NT2/D1 (cell line): ENCODE results near the gene HECW1.

Source experiments
- DNase-seq: peaks from one replicate; pipeline ENCODE4 v3.0.0-alpha.2; 2011; ENCODE audit warnings: low read depth, low spot score
- H3K27me3 ChIP-seq: 2 replicates; pipeline ENCODE4 v1.6.0; 2011; ENCODE audit warnings: mild to moderate bottlenecking; ENCODE audit not compliant: insufficient read length, insufficient read depth
- H3K36me3 ChIP-seq: 2 replicates; pipeline ENCODE4 v1.6.1; 2011; ENCODE audit warnings: mild to moderate bottlenecking, low read length, mixed read lengths; ENCODE audit not compliant: insufficient read depth, insufficient read length
- H3K4me1 ChIP-seq: 2 replicates; pipeline ENCODE4 v1.5.1; 2011; ENCODE audit not compliant: insufficient read depth, insufficient read length
- H3K4me3 ChIP-seq: 2 replicates; pipeline ENCODE4 v1.5.1; 2011; ENCODE audit warnings: low read depth; ENCODE audit not compliant: insufficient read length
- H3K9ac ChIP-seq: 2 replicates; pipeline ENCODE4 v1.6.0; 2011; ENCODE audit warnings: low read depth; ENCODE audit not compliant: insufficient read length
- H3K9me3 ChIP-seq: 2 replicates; pipeline ENCODE4 v1.5.1; 2011; ENCODE audit warnings: mild to moderate bottlenecking, low read length; ENCODE audit not compliant: insufficient read depth
- SUZ12 ChIP-seq: IDR thresholded peaks from 2 replicates; pipeline ENCODE4 v1.6.1; 2011; ENCODE audit not compliant: insufficient read length, insufficient read depth; ENCODE audit errors: extremely low read depth
- YY1 ChIP-seq: IDR thresholded peaks from 2 replicates; pipeline ENCODE4 v1.6.1; 2011; ENCODE audit not compliant: insufficient read length, insufficient read depth
- ZNF274 ChIP-seq: IDR thresholded peaks from 2 replicates; pipeline ENCODE4 v1.6.1; 2011; ENCODE audit warnings: mild to moderate bottlenecking, low read depth, low read length

Gene HECW1

DNA sequence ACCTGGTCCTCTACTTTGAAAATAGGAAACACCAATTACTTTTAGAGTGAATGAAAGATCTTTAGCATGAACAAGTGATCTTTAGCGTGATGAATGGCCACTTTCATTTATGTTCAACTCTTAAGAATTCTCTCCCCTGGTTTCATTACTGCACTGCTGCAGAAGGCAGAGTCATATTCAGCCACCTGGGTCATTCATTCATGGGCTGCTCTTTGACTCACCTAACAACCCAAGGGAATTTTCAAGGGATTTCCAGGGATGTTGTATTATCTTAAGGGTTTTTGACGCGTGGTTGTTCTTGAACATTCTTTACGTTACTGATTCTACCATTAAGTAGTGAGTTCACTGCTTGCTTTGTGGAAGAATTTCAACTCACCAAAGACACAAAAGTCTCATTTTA, 383.1 kb downstream of the HECW1 start:
- no peak for DNase-seq
- TF ChIP-seq YY1 (no peak), SUZ12 (no peak), ZNF274 (no peak)

DNA sequence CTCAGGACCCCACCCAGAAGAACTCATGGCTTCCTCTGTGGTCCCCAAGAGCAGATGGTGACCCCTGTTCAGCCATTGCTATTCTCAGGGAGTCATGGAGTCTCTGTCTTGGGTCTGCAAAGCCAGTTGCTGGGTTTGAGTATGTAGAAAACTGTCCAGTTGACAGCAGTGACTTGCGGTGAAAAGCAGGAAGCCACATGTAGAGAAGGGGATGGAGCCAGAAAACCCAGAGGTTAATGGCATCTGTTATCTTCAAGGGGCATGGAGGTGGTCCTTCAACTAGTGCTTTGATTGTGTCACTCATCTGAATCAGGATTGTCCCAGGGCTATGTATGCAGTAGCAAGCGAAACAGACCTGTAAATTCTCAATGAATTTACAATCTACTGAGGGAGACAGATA, 384.1 kb downstream of the HECW1 start:
- H3K27me3 ChIP-seq = no peaks in the 10 kb centered on the region

More for the DNA sequence above, 383.1 kb downstream of the HECW1 start:
- Histone ChIP-seq H3K27me3 (no peaks in the 10 kb centered on the region), H3K9me3 (no peaks in the 10 kb centered on the region), H3K4me3 (no peak overlapping the region), H3K4me1 (no peaks in the 10 kb centered on the region), H3K36me3 (no peaks in the 10 kb centered on the region), H3K9ac (no peak overlapping the region)

GRCh38 chr7:43501870-43502269, 389.4 kb downstream of the HECW1 start:
- H3K4me1 ChIP-seq = no peaks in the 10 kb centered on the region
- H3K4me3 ChIP-seq = no peak overlapping the region
- no peak for DNase-seq
- no peaks in the 10 kb centered on the region for H3K9me3 ChIP-seq
- H3K9ac ChIP-seq = no peak overlapping the region
- TF ChIP-seq YY1 = no peak
- no peak for TF ChIP-seq SUZ12
- no peak for TF ChIP-seq ZNF274
- no peaks in the 10 kb centered on the region for H3K27me3 ChIP-seq
- H3K36me3 ChIP-seq = no peaks in the 10 kb centered on the region

More for the DNA sequence above, 384.1 kb downstream of the HECW1 start:
- H3K4me1 ChIP-seq = no peaks in the 10 kb centered on the region
- no peak overlapping the region for H3K4me3 ChIP-seq
- no peaks in the 10 kb centered on the region for H3K9me3 ChIP-seq
- no peak overlapping the region for H3K9ac ChIP-seq
- H3K36me3 ChIP-seq = no peaks in the 10 kb centered on the region
- no peak for DNase-seq
- no peak for TF ChIP-seq ZNF274
- no peak for TF ChIP-seq SUZ12

GRCh38 chr7:43502941-43503340, 390.5 kb downstream of the HECW1 start:
- no peaks in the 10 kb centered on the region for H3K27me3 ChIP-seq
- H3K36me3 ChIP-seq = no peaks in the 10 kb centered on the region
- no peak overlapping the region for H3K9ac ChIP-seq
- no peaks in the 10 kb centered on the region for H3K9me3 ChIP-seq
- H3K4me1 ChIP-seq = no peaks in the 10 kb centered on the region
- DNase-seq = no peak
- no peak overlapping the region for H3K4me3 ChIP-seq
- TF ChIP-seq SUZ12 = no peak
- TF ChIP-seq ZNF274 = no peak

GRCh38 chr7:43505412-43505811, 393.0 kb downstream of the HECW1 start:
- Histone ChIP-seq H3K4me3 (no peak overlapping the region), H3K9me3 (no peaks in the 10 kb centered on the region), H3K4me1 (no peaks in the 10 kb centered on the region), H3K27me3 (no peaks in the 10 kb centered on the region), H3K36me3 (no peaks in the 10 kb centered on the region), H3K9ac (no peak overlapping the region)
- no peak for DNase-seq
- TF ChIP-seq ZNF274 = no peak
- TF ChIP-seq YY1 = no peak
- TF ChIP-seq SUZ12 = no peak

DNA sequence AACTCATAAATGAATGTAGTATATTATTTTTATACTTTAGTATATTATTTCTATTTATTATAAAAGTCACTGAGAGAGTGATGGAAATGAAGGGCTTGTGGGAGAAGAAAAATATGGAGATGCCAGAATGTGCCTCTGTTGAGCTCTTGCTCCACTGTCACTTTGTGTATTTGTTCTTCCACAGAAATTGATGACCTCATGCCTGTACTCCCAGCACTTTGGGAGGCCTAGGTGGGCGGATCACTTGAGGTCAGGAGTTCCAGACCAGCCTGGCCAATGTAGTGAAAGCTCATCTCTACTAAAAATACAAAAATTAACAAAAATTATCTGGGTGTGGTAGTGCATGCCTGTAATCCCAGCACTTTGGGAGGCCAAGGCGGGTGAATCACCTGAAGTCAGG, 394.0 kb downstream of the HECW1 start:
- Histone ChIP-seq H3K4me1 (no peaks in the 10 kb centered on the region), H3K4me3 (no peak overlapping the region), H3K9me3 (no peaks in the 10 kb centered on the region), H3K9ac (no peak overlapping the region), H3K27me3 (no peaks in the 10 kb centered on the region), H3K36me3 (no peaks in the 10 kb centered on the region)
- TF ChIP-seq ZNF274 (no peak), SUZ12 (no peak)
- DNase-seq = no peak

- DNase-seq = no peak
Measured at GRCh38 chr7:43508461-43508860, 396.0 kb downstream of the HECW1 start.

GRCh38 chr7:43509906-43510305, 397.5 kb downstream of the HECW1 start:
- DNase-seq = no peak

More at GRCh38 chr7:43508461-43508860, 396.0 kb downstream of the HECW1 start:
- TF ChIP-seq SUZ12 = no peak
- TF ChIP-seq ZNF274 = no peak
- TF ChIP-seq YY1 = no peak
- Histone ChIP-seq H3K9ac (no peak overlapping the region), H3K9me3 (no peaks in the 10 kb centered on the region), H3K4me3 (no peak overlapping the region), H3K36me3 (no peaks in the 10 kb centered on the region), H3K27me3 (no peaks in the 10 kb centered on the region), H3K4me1 (no peaks in the 10 kb centered on the region)

More at GRCh38 chr7:43509906-43510305, 397.5 kb downstream of the HECW1 start:
- Histone ChIP-seq H3K4me3 (no peak overlapping the region), H3K36me3 (no peaks in the 10 kb centered on the region), H3K4me1 (no peaks in the 10 kb centered on the region), H3K9me3 (no peaks in the 10 kb centered on the region), H3K27me3 (no peaks in the 10 kb centered on the region), H3K9ac (no peak overlapping the region)
- TF ChIP-seq ZNF274 = no peak
